ENCODE results near the gene NOTCH2.

NOTCH2 gene

DNA sequence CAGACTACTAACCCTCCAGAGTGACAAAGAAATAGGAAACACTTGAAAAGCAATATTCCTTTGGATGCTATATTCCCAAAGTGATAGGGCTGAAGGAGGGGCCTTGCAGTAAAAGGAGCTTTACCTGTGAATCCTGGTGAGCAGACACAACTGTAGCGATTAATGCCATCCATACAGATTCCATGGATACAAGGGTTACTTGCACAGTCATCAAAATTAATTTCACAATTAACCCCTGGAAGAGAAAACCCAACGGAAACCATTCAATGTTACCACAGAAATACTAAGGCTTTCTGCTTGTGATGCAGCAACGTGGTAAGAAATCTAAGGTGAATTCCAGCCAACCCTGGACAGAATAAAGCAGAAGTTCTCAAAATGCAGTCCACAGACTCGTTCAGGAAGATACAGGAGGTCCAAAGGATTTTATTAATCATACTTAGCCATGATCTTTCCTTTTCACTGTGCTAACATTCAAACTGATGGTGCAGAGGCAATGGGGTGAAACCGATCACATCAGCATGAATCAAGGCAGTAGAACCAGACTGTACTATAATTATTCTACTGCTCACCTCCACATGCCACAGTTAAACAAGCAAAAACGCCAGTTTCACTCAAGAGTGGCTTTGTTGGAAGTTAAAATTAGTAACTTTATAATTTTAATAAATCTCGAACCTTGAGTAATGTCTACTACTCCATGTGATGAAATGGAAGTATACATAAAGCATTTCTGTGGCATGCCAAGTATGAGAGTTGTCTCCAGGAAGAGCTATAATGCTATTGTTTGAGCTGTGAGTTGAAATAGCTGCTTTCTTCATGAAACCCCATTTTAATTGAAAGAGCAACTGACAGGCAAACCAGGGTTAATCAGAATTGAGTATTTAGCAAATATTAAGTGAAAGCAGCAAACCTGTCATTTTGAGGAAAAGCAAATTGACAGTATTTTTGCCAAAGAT is 109.9 kb downstream of the NOTCH2 start (continued):
- TF ChIP-seq ZSCAN16 (tag by site-specific recombination; IDR thresholded peaks at IDR 0.05): no peak
- TF ChIP-seq ZNF175 (tag by site-specific recombination; IDR thresholded peaks at IDR 0.05): no peak
- TF ChIP-seq ZFHX2 (tag by site-specific recombination; conservative IDR thresholded peaks at IDR 0.05): no peak
- TF ChIP-seq ZNF292 (tag by site-specific recombination; IDR thresholded peaks at IDR 0.05; ENCODE audit: borderline replicate concordance, low read depth): no peak

DNA sequence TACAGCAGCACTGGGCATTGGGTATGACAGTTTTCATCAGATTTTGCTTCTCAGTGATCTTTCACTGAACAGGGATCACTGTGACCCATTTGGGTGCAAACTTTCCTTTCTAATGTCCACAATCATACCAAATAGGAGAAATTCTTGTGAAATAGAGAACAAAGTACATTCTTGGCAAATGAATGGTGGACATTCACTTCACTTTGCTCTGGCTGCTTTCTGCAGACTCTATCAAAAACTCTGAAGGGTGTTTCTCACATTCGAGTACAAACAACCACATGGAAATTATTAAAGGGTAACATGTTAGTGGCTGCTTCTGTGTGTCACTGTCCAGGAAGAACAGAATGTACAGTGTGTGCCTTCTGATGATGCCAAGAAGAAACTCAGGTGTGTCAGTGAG is 111.2 kb downstream of the NOTCH2 start:
- CTCF ChIA-PET: interaction anchor here (1.4 to 4.5 kb wide), 2 partner anchors 10 kb away, joined by 10 to 24 read pairs; no protein-coding TSS in a partner anchor
- Histone ChIP-seq H3K4me1 (ENCODE audit: control insufficient read depth, insufficient read depth, low read length) (no peaks in the 10 kb centered on the region), H3K36me3 (ENCODE audit: control insufficient read depth in 2 of 2, insufficient read depth in 1 of 2, low read length in 2 of 2) (peaks cover 5 to 75% of the 10 kb centered on the region in 2 experiments)

DNA sequence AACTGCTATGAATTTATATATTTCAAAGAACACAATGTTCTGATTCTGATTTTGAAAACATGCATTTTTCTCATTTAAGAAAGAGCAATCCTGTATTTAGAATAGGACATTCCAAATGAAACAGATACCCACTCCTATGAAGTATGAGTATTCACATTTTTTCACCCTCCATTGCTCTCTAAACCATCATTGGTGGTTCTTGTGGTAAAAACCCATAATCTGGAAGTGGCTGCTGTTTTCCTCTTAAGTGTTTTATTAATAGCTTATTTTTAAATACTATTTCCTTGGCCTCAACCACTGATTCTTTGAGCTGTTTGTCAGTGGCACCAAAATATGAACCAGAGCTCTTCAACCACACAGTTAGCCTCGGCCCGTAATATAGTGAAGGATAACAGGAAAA is 113.2 kb downstream of the NOTCH2 start:
- CTCF ChIA-PET: interaction anchor here (4.5 kb wide), 1 partner anchor 12 kb away, joined by 24 read pairs; no protein-coding TSS in a partner anchor
- no peaks in the 10 kb centered on the region for H3K9me3 ChIP-seq (ENCODE audit: control insufficient read depth, insufficient read depth, low read depth, low read length)
- no peaks in the 10 kb centered on the region for H3K4me1 ChIP-seq (ENCODE audit: control insufficient read depth, insufficient read depth, low read length)
- no peak overlapping the region for H3K27ac ChIP-seq (ENCODE audit: extremely low read depth, low read depth, low read length)
- POLR2A ChIA-PET: no interaction called here
- TF ChIP-seq, protein P1, sequence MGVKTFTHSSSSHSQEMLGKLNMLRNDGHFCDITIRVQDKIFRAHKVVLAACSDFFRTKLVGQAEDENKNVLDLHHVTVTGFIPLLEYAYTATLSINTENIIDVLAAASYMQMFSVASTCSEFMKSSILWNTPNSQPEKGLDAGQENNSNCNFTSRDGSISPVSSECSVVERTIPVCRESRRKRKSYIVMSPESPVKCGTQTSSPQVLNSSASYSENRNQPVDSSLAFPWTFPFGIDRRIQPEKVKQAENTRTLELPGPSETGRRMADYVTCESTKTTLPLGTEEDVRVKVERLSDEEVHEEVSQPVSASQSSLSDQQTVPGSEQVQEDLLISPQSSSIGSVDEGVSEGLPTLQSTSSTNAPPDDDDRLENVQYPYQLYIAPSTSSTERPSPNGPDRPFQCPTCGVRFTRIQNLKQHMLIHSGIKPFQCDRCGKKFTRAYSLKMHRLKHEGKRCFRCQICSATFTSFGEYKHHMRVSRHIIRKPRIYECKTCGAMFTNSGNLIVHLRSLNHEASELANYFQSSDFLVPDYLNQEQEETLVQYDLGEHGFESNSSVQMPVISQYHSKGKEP (tag by site-specific recombination; IDR thresholded peaks at IDR 0.05): no peak
- TF ChIP-seq ZNF114 (tag by site-specific recombination; IDR thresholded peaks at IDR 0.05): no peak
- H3K4me3 ChIP-seq (ENCODE audit: low read depth, low read length): no peak overlapping the region
- peaks cover 8 to 74% of the 10 kb centered on the region in 2 experiments for H3K36me3 ChIP-seq (ENCODE audit: control insufficient read depth in 2 of 2, insufficient read depth in 1 of 2, low read length in 2 of 2)

More for the DNA sequence above, 111.2 kb downstream of the NOTCH2 start:
- no peak overlapping the region for H3K4me3 ChIP-seq (ENCODE audit: low read depth, low read length)
- no peak for TF ChIP-seq SALL2 (tag by site-specific recombination; IDR thresholded peaks at IDR 0.05; ENCODE audit: borderline replicate concordance)
- TF ChIP-seq ZNF394 (tag by site-specific recombination; IDR thresholded peaks at IDR 0.05; ENCODE audit: borderline replicate concordance): no peak
- TF ChIP-seq, protein P2, sequence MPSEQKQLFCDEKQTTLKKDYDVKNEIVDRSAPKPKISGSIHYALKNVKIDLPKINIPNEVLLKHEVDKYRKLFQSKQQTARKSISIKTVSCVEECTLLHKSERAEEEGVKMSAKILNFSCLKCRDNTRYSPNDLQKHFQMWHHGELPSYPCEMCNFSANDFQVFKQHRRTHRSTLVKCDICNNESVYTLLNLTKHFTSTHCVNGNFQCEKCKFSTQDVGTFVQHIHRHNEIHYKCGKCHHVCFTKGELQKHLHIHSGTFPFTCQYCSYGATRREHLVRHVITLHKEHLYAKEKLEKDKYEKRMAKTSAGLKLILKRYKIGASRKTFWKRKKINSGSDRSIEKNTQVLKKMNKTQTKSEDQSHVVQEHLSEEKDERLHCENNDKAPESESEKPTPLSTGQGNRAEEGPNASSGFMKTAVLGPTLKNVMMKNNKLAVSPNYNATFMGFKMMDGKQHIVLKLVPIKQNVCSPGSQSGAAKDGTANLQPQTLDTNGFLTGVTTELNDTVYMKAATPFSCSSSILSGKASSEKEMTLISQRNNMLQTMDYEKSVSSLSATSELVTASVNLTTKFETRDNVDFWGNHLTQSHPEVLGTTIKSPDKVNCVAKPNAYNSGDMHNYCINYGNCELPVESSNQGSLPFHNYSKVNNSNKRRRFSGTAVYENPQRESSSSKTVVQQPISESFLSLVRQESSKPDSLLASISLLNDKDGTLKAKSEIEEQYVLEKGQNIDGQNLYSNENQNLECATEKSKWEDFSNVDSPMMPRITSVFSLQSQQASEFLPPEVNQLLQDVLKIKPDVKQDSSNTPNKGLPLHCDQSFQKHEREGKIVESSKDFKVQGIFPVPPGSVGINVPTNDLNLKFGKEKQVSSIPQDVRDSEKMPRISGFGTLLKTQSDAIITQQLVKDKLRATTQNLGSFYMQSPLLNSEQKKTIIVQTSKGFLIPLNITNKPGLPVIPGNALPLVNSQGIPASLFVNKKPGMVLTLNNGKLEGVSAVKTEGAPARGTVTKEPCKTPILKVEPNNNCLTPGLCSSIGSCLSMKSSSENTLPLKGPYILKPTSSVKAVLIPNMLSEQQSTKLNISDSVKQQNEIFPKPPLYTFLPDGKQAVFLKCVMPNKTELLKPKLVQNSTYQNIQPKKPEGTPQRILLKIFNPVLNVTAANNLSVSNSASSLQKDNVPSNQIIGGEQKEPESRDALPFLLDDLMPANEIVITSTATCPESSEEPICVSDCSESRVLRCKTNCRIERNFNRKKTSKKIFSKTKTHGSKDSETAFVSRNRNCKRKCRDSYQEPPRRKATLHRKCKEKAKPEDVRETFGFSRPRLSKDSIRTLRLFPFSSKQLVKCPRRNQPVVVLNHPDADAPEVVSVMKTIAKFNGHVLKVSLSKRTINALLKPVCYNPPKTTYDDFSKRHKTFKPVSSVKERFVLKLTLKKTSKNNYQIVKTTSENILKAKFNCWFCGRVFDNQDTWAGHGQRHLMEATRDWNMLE (tag by site-specific recombination; conservative IDR thresholded peaks at IDR 0.05; ENCODE audit: low read depth): no peak
- no peak for TF ChIP-seq KLF9 (tag by site-specific recombination; IDR thresholded peaks at IDR 0.05; ENCODE audit: low read depth)
- no peak for TF ChIP-seq ZNF48 (tag by site-specific recombination; IDR thresholded peaks at IDR 0.05)
- no peak for TF ChIP-seq GLI4 (tag by site-specific recombination; IDR thresholded peaks at IDR 0.05)
- TF ChIP-seq SP3 (tag by site-specific recombination; IDR thresholded peaks at IDR 0.05): no peak
- no peak for TF ChIP-seq ZNF596 (tag by site-specific recombination; IDR thresholded peaks at IDR 0.05)
- TF ChIP-seq ZNF510 (tag by site-specific recombination; IDR thresholded peaks at IDR 0.05; ENCODE audit: insufficient replicate concordance): no peak
- TF ChIP-seq ZNF560 (tag by site-specific recombination; IDR thresholded peaks at IDR 0.05; ENCODE audit: borderline replicate concordance): no peak
- TF ChIP-seq ZNF549 (tag by site-specific recombination; IDR thresholded peaks at IDR 0.05): no peak
- no peak for TF ChIP-seq ZNF555 (tag by site-specific recombination; conservative IDR thresholded peaks at IDR 0.05)
- TF ChIP-seq ZNF626 (tag by site-specific recombination; IDR thresholded peaks at IDR 0.05): no peak
- TF ChIP-seq ZNF76 (tag by site-specific recombination; IDR thresholded peaks at IDR 0.05; ENCODE audit: borderline replicate concordance, low read depth): no peak
- H3K27ac ChIP-seq (ENCODE audit: extremely low read depth, low read depth, low read length): no peak overlapping the region
- POLR2A ChIA-PET: no interaction called here
- no peaks in the 10 kb centered on the region for H3K9me3 ChIP-seq (ENCODE audit: control insufficient read depth, insufficient read depth, low read depth, low read length)
